Small intestine (tissue), 7 donors: ENCODE measurements around the gene GLRX3. TPM values are rescaled to one million over a fixed set of nuclear protein-coding genes. Genes with fewer than 3 reads are reported as not detected.

Experiments used
- DNase-seq, 2 donors: peaks; one replicate each; pipeline versions ENCODE4 v3.0.0 to v3.0.0-alpha.2; 2013
- FAIRE-seq: peaks from 2 replicates; lab custom pipeline; 2012; peaks lifted over from hg19 to GRCh38; lab: Jason Lieb, UNC
- H3K27ac ChIP-seq, 3 donors: one replicate each; pipeline ENCODE4 v1.5.1; 2013; ENCODE audit warnings: low read length in 2 of 3, mild to moderate bottlenecking in 2 of 3, control low read depth in 1 of 3, inconsistent platforms in 1 of 3, low read depth in 1 of 3, moderate library complexity in 1 of 3
- H3K27me3 ChIP-seq, 3 donors: one replicate each; pipeline ENCODE4 v1.6.1; 2013; ENCODE audit warnings: low read length in 3 of 3, inconsistent platforms in 1 of 3; ENCODE audit not compliant: control insufficient read depth in 3 of 3, insufficient read depth in 3 of 3
- H3K36me3 ChIP-seq, 3 donors: one replicate each; pipeline ENCODE4 v1.6.1; 2013; ENCODE audit warnings: low read length in 3 of 3, inconsistent platforms in 1 of 3, low read depth in 1 of 3, mild to moderate bottlenecking in 1 of 3, moderate library complexity in 1 of 3; ENCODE audit not compliant: control insufficient read depth in 3 of 3, insufficient read depth in 2 of 3
- H3K4me1 ChIP-seq, 3 donors: one replicate each; pipeline ENCODE4 v1.6.1; 2013; ENCODE audit warnings: low read length in 2 of 3, inconsistent platforms in 1 of 3, low read depth in 1 of 3, mild to moderate bottlenecking in 1 of 3, moderate library complexity in 1 of 3; ENCODE audit not compliant: control insufficient read depth in 3 of 3, insufficient read depth in 2 of 3
- H3K4me3 ChIP-seq, 3 donors: one replicate each; pipeline ENCODE4 v1.5.1; 2013; ENCODE audit warnings: low read length in 3 of 3, control low read depth in 1 of 3, inconsistent platforms in 1 of 3, low read depth in 1 of 3, mild to moderate bottlenecking in 1 of 3, moderate library complexity in 1 of 3
- H3K9me3 ChIP-seq, 2 donors: one replicate each; pipeline ENCODE4 v1.6.1; 2013; ENCODE audit warnings: low read depth in 1 of 2, low read length in 1 of 2; ENCODE audit not compliant: control insufficient read depth in 2 of 2, insufficient read depth in 1 of 2
- WGBS, 3 donors: extraction: QIAGEN DNeasy Blood & Tissue Kit; methylation state at CpG; one replicate each; pipeline ENCODE4 v1.1.7; 2013; 5-methylcytosine and 5-hydroxymethylcytosine counted together
- polyA plus RNA-seq, 4 donors: library from polyadenylated mRNA; stranded (reverse) in 3 of 4; unstranded in 1 of 4; fragments of 200-250 nt in 3 of 4; fragments of 120-200 nt in 1 of 4; gene quantifications; one replicate each; pipeline versions ENCODE4 v1.2.1 to v1.2.3, GENCODE V29; 2013
- donor health status: healthy with polysubstance abuse.
- donor health status: control.
- donor health status: control.
- donor health status: Bipolar disorder and iron deficiency.
- donor health status: healthy.

Gene GLRX3
- polyA plus RNA-seq, 4 donors: 51.3 to 66.9 (median 59.3) TPM

DNA sequence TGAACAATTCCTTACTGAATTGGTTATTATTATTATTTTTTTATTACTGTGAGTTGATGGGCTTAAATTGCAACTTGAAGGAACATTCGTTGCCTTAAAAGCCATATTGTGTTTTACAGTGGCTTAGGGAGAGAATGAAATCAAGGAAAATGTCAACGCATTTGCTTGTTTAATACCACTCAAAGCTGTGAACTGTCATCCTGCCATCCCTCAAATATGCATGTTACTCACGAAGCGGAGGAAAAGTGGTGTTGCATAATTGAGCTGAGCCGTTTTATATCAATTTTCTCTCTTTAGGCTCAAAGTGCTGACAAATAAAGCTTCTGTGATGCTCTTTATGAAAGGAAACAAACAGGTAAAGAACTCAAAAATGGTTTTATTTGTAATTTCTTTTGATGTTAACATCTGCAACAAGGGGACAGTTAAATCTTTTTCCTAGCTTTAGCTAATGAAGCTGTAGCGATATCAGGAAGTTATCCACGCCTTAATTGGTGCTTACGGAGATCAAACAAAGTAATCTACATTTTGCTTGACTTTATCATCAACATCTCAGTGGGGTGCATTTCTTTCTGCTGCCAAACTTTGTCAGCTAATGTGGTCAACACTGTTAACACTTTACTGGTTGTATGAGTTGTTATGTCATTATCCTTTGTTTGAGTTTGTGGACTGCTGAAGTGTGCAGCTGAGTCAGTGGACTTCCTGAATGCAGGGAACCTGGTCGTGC, 33.1 kb downstream of the GLRX3 start:
- Histone ChIP-seq H3K36me3 (peaks cover 0 to 26% (median 7%) of the 10 kb centered on the region in 3 donors), H3K9me3 (no peaks in the 10 kb centered on the region), H3K4me1 (peaks cover 0 to 8% (median 0%) of the 10 kb centered on the region in 3 donors), H3K27ac (no peak overlapping the region), H3K27me3 (no peaks in the 10 kb centered on the region), H3K4me3 (no peak overlapping the region)
- FAIRE-seq (no peak), DNase-seq (peak in 1 of 2 donors; percentile 27)
- WGBS, 3 donors: 52 to 68% (median 67%) methylated on average over 9 of the region's 9 CpGs

DNA sequence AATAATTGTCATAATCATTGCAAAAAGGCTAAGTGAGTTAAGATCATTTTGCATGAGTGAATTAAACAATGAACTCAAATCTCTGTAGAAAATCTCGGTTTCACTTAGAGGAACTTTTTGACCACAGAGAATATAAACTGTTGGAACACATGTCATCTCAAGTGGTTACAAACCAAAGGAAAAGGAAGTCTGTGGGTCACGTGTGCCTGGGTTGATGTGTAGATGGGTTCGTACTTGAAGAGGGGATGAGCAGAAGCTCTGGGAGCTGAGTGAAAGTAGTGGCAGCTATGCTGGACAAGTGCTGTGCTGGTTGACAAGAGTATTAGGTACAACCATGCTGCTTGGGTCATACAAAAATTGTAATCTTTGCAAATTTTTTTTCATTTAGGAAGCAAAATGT, 35.0 kb downstream of the GLRX3 start:
- FAIRE-seq: no peak

DNA sequence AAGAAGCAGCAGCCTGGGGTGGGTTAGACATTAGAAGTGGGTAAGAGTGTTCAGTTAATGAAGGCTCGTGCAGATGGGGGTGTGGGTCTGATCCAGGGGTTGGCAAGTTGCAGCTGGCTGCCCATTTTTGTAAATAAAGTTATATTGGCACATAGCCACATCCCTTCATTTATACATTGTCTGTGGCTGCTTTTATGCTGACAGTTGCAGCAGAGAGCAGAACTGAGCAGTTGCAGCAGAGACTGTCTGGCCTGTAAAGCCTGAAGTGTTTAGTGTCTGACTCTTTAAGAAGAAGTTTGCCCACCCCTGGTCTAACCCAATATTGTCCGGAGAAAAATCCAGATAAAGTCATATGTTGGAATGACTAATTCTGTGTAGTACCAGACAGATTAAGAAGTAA, 38.1 kb downstream of the GLRX3 start:
- H3K4me3 ChIP-seq: no peak overlapping the region
- 62 to 78% (median 70%) methylated on average over 2 of the region's 2 CpGs for WGBS, 3 donors
- H3K4me1 ChIP-seq: peaks cover 0 to 2% (median 0%) of the 10 kb centered on the region in 3 donors
- H3K36me3 ChIP-seq: peaks cover 0 to 28% (median 15%) of the 10 kb centered on the region in 3 donors
- H3K9me3 ChIP-seq: no peaks in the 10 kb centered on the region
- H3K27ac ChIP-seq: no peak overlapping the region
- no peak for DNase-seq
- no peaks in the 10 kb centered on the region for H3K27me3 ChIP-seq
- FAIRE-seq: no peak

More for the DNA sequence above, 35.0 kb downstream of the GLRX3 start:
- Histone ChIP-seq H3K9me3 (no peaks in the 10 kb centered on the region), H3K4me3 (no peak overlapping the region), H3K27me3 (no peaks in the 10 kb centered on the region), H3K36me3 (peaks cover 0 to 30% (median 15%) of the 10 kb centered on the region in 3 donors), H3K27ac (no peak overlapping the region), H3K4me1 (peaks cover 0 to 8% (median 0%) of the 10 kb centered on the region in 3 donors)
- DNase-seq: peak in 1 of 2 donors; percentile 20
- 52 to 80% (median 68%) methylated on average over 3 of the region's 3 CpGs for WGBS, 3 donors

DNA sequence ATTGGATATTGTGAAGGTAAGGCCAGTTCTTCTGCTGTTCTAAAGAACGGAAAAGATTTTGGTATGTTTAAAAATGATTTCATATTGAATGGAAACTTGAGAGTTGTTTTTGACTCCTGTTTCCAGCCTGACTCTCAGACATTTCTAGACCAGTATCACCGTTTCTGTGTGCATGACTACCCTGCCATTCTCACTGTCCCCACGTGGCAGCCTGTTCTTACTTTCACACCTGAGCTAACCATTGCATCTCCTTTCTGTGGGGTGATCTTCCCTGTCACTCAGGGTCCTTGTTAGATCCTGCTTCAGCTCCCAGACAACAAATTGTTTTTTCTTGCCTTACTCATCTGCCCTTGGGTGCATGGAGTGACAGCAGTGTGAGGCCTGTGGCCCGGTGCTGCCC, 38.9 kb downstream of the GLRX3 start:
- 86 to 90% (median 88%) methylated on average over 4 of the region's 4 CpGs for WGBS, 3 donors
- H3K4me3 ChIP-seq: no peak overlapping the region
- no peak overlapping the region for H3K27ac ChIP-seq
- H3K9me3 ChIP-seq: no peaks in the 10 kb centered on the region
- DNase-seq (no peak), FAIRE-seq (no peak)
- no peaks in the 10 kb centered on the region for H3K4me1 ChIP-seq
- no peaks in the 10 kb centered on the region for H3K27me3 ChIP-seq
- H3K36me3 ChIP-seq: peaks cover 0 to 29% (median 16%) of the 10 kb centered on the region in 3 donors

DNA sequence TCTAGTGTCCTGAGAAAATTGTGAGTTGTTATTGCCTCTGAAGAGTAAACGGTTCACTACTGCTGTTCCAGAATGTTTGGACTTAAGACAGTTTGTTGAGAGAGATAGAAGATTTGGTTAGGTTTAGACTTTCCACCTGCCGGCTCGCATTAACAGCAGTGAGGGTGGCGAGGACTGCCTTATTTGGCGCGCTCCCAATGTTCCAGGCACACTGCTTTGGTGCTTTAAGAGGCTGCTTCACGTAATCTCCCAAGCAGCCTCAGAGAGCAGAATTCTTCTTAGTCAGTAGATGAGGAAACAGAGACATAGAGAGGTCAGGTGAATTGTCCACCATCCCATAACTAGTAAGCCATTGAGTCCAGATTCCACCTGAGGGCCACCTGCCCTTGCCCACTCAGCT, 41.1 kb downstream of the GLRX3 start:
- FAIRE-seq (no peak), DNase-seq (no peak)
- no peaks in the 10 kb centered on the region for H3K27me3 ChIP-seq
- WGBS, 3 donors: 80 to 90% (median 81%) methylated on average over 7 of the region's 7 CpGs
- H3K9me3 ChIP-seq: no peaks in the 10 kb centered on the region
- no peaks in the 10 kb centered on the region for H3K4me1 ChIP-seq
- H3K27ac ChIP-seq: no peak overlapping the region
- no peak overlapping the region for H3K4me3 ChIP-seq
- H3K36me3 ChIP-seq: peaks cover 2 to 32% (median 14%) of the 10 kb centered on the region in 3 donors

DNA sequence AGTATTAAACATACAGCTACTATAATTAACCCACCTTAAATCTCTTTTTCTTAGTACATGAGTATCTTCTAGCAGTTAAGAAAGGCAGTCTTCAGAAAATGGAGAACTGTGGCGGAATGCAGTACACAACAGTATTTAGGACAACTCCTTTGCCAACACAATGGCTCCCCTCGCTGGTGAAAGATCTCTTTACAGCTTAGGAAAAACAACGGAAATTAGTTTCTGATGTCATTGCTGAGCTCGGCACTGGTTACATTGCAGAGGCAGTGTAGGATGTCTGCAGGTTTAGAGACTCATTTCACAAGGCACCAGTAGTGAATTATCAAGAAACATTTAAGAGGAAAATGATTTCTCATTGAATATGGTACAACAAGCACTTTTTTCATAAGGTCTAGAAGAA, 43.4 kb downstream of the GLRX3 start:
- Histone ChIP-seq H3K27ac (no peak overlapping the region), H3K36me3 (peaks cover 5 to 38% (median 19%) of the 10 kb centered on the region in 3 donors), H3K4me3 (no peak overlapping the region), H3K4me1 (no peaks in the 10 kb centered on the region), H3K9me3 (no peaks in the 10 kb centered on the region), H3K27me3 (no peaks in the 10 kb centered on the region)
- peak; percentile 40 to 47 for DNase-seq
- no peak for FAIRE-seq
- 46 to 76% (median 64%) methylated on average over 4 of the region's 4 CpGs for WGBS, 3 donors

DNA sequence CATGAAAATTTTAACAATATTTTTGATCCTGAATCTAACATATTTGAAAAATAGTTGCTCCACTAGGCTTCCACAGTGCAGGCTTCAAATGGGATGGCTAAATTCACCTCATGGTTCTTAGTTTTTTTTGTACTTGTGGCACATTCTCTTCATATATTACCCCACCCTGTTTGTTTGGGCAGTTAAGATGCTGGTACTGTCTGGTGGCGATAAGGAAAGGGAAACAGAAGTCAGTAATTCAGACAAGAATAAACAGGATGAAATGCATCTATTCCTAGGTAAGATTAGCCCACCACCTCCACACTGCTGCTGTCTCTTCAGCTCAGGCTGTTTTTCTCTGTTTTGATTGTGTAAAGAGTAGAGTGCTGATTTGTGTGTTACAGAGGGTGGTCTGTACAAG, 44.2 kb downstream of the GLRX3 start:
- 84 to 97% (median 89%) methylated on average over 1 of the region's 1 CpG for WGBS, 3 donors
- FAIRE-seq: no peak
- peaks cover 5 to 42% (median 15%) of the 10 kb centered on the region in 3 donors for H3K36me3 ChIP-seq
- no peaks in the 10 kb centered on the region for H3K27me3 ChIP-seq
- no peaks in the 10 kb centered on the region for H3K9me3 ChIP-seq
- no peak overlapping the region for H3K27ac ChIP-seq
- DNase-seq: no peak
- H3K4me1 ChIP-seq: no peaks in the 10 kb centered on the region
- H3K4me3 ChIP-seq: no peak overlapping the region

DNA sequence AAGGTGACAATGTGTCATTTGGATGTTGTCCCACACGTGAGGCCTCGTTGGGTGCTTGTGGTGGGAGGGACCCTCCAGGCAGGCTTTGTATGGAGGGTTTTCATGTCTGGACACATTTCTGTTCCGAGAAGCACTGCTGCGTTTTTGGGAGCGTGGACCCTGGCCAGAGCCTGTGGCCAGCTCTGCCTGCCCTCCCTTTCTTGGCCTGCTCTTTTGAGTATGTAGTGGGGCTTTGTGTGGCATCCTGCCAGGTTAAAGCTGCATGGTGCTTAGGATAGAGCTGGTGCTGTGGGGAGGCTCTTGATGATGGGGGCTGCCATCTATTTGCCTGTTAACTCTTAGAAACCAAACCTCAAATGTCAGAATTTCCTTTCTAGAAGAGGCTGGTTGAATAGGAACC, 45.7 kb downstream of the GLRX3 start:
- no peaks in the 10 kb centered on the region for H3K27me3 ChIP-seq
- 83 to 95% (median 91%) methylated on average over 5 of the region's 5 CpGs for WGBS, 3 donors
- peaks cover 5 to 45% (median 13%) of the 10 kb centered on the region in 3 donors for H3K36me3 ChIP-seq
- no peak for FAIRE-seq
- H3K4me3 ChIP-seq: no peak overlapping the region
- H3K9me3 ChIP-seq: no peaks in the 10 kb centered on the region
- no peaks in the 10 kb centered on the region for H3K4me1 ChIP-seq
- no peak overlapping the region for H3K27ac ChIP-seq
- DNase-seq: no peak
